ENCODE results near the gene ARMC6. TPM values are rescaled to one million over a fixed set of nuclear protein-coding genes. Genes with fewer than 3 reads are reported as not detected.

Gene ARMC6
- total RNA-seq, 1 experiment from 2014 or later, result 66.5 TPM

- no peak overlapping the region for H2AFZ ChIP-seq (ENCODE audit: low read length)
- H2BK20ac ChIP-seq (ENCODE audit: low read depth, low read length, poor library complexity, severe bottlenecking), result no peak overlapping the region
- no peak overlapping the region for H2BK12ac ChIP-seq (ENCODE audit: insufficient read length, low read depth, low read length)
- H2BK5ac ChIP-seq (ENCODE audit: insufficient read length, low read length), result no peak overlapping the region
- H3K9me3 ChIP-seq (ENCODE audit: control insufficient read depth, low read depth, low read length), result no peaks in the 10 kb centered on the region
- H3K4ac ChIP-seq (ENCODE audit: low read depth, low read length), result no peak overlapping the region
- no peak overlapping the region for H3K56ac ChIP-seq (ENCODE audit: insufficient read length, low read depth, low read length)
- no peak for DNase-seq
- no peak overlapping the region for H3K14ac ChIP-seq (ENCODE audit: insufficient read depth, low read length)
- H4K8ac ChIP-seq (replicated peaks; ENCODE audit: insufficient read length, low read depth, low read length), result no peak overlapping the region
- H4K91ac ChIP-seq (ENCODE audit: insufficient read length, low read depth, low read length), result no peak overlapping the region
- H3K27ac ChIP-seq (ENCODE audit: insufficient read length, low read depth, low read length), result no peak overlapping the region
- no peak overlapping the region for H3K18ac ChIP-seq (ENCODE audit: insufficient read length, low read depth, low read length)
- no peak for TF ChIP-seq CTCF (conservative IDR thresholded peaks at IDR 0.05)
- H3K79me2 ChIP-seq (ENCODE audit: insufficient read depth, low read length), result no peaks in the 10 kb centered on the region
- Mint-ChIP-seq H3K9me3 (no peaks in the 10 kb centered on the region), H3K4me3 (no peak overlapping the region), H3K27me3 (ENCODE audit: low read depth) (peaks cover 6% of the 10 kb centered on the region; the same call in 1 of the 2 replicates), H3K36me3 (ENCODE audit: insufficient read depth in 1 of 3, low read depth in 3 of 3) (peaks cover 20 to 38% (median 35%) of the 10 kb centered on the region in 3 experiments; a peak in 6 of 7 replicates), H3K4me1 (peaks cover 8% of the 10 kb centered on the region in 2 experiments), H3K27ac (peak overlapping the region in 1 of 3 experiments; percentile 16; a peak in 1 of 7 replicates)
- H2AK5ac ChIP-seq (ENCODE audit: insufficient read length, low read length), result no peak overlapping the region
- no peak overlapping the region for H3K9ac ChIP-seq (ENCODE audit: extremely low read depth, insufficient read length, low read length)
- no peaks in the 10 kb centered on the region for H3K23me2 ChIP-seq (ENCODE audit: insufficient read length, low read depth, low read length, poor library complexity, severe bottlenecking)
- H3K27me3 ChIP-seq (ENCODE audit: insufficient read depth, low read length), result no peaks in the 10 kb centered on the region
- no peak overlapping the region for H2BK120ac ChIP-seq (ENCODE audit: low read depth, low read length, poor library complexity, severe bottlenecking)
- H4K5ac ChIP-seq (ENCODE audit: insufficient read length, low read depth, low read length), result no peak overlapping the region
- no peak overlapping the region for H3K23ac ChIP-seq (ENCODE audit: insufficient read length, low read depth, low read length)
- H3K79me1 ChIP-seq (ENCODE audit: insufficient read depth, low read depth, low read length, poor library complexity, severe bottlenecking), result no peaks in the 10 kb centered on the region
- no peak overlapping the region for H3T11ph ChIP-seq (ENCODE audit: low read length)
- H3K4me2 ChIP-seq (ENCODE audit: insufficient read depth, insufficient read length, low read length), result no peak overlapping the region
- H3K4me1 ChIP-seq (ENCODE audit: insufficient read depth, low read length), result no peaks in the 10 kb centered on the region
- no CpG with 5 or more reads among the region's 16 CpGs for WGBS (ENCODE audit: extremely low coverage, insufficient read length, low lambda C conversion rate)
- H2BK15ac ChIP-seq (ENCODE audit: low read depth, low read length), result no peak overlapping the region
- peaks cover 2% of the 10 kb centered on the region for H4K20me1 ChIP-seq (ENCODE audit: control insufficient read depth, insufficient read depth, insufficient read length)
Measured at GRCh38 chr19:18991006-18991405, 42.4 kb upstream of the ARMC6 start.
